GM18907 (cell line): ENCODE results near the gene CSTPP1.
"Not testable (repeated sequence)": the region's sequence is repeated elsewhere in the genome, so short reads cannot be mapped to it uniquely, and the experiment has no call there.

Source experiments
- ATAC-seq: cut with Tn5 transposase; IDR thresholded peaks from one replicate; pipeline ENCODE4 v1.9.1; 2021; ENCODE audit warnings: mild to moderate bottlenecking, moderate library complexity; ENCODE audit not compliant: unreplicated experiment

CSTPP1 gene

DNA sequence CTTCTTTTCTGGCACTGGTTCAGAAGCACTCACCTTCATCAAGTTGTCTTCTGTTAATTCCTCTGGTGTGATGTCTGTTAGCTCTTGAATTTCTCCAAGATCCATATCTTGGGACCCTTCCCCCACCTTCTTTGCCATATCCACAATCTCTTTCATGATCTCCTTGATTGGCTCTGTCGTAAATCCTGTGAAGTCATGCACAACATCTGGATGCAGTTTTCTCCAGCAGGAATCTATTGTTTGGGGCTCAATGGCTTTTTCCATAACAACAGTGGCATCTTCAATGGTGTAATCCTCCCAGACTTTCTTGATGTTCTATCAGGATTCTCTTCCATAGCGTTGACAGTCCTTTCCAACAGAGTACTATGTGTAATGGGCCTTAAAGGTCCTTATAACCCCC lies 96.9 kb downstream of the CSTPP1 start:
- ATAC-seq = no peak

DNA sequence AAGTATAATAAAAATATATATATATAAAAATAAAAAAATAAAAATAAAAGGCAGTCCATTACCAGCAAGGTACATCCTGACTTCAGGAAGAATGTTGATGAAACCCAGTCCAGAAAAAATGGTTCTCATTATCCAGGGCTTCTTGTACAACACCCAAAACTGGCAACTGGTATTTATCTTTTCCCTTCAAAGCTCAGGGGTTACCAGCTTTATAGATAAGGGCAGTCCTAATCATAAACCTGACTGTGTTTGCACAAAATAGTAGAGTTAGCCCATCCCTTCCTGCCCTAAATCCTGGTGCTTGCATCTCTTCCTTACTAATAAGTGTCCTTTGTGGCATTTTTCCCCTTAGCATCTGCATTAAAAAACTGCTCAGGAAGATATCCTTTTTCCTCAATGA lies 97.5 kb downstream of the CSTPP1 start:
- ATAC-seq = no peak

DNA sequence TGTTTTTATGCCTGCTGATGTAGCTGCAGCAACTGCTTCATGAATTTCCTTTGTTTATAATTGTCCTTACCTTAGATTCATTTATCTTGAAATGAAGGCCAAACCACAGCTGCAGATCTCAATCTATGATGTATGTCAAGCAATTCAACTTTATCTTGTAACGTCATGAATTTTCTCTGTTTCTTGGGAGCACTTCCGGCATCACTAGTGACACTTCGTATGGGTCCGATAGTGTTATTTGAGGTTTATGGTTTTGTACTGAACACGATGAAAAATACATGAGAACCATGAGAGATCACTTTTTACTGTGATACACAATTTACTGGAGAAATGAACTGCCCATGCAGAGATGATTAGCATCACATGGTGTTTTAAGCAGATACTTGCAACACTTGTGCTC lies 98.5 kb downstream of the CSTPP1 start:
- no peak for ATAC-seq

DNA sequence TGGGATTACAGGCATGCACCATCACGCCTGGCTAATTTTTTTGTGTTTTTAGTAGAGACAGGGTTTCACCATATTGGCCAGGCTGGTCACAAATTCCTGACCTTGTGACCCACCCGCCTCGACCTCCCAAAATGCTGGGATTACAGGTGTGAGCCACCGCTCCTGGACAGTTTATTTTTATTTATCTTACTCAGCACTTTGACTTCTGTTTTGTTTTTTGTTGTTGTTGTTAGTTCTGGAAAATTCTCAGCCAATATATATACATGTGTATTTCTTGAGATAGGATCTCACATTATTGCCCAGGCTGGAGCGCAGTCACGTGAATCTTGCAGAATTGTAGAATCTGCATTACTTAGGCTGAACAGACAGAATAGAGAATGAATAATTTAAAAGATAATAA lies 107.6 kb downstream of the CSTPP1 start:
- no peak for ATAC-seq

DNA sequence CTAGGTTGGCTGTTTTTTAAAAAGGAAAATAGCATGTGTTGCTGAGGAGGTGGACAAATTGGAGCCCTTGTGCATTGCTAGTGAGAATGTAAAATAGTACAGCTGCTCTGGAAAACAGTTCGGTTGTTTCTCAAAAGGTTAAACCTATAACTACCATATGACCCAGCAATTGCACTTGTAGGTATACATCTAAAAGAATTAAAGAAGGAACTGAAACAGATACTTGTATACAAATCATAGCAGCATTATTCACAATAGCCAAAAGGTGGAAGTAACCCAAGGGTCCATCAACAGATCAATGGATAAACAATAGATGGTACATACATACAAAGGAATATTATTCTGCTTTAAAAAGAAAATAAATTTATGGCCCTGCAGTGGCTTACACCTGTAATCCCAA lies 111.4 kb downstream of the CSTPP1 start:
- no peak for ATAC-seq

DNA sequence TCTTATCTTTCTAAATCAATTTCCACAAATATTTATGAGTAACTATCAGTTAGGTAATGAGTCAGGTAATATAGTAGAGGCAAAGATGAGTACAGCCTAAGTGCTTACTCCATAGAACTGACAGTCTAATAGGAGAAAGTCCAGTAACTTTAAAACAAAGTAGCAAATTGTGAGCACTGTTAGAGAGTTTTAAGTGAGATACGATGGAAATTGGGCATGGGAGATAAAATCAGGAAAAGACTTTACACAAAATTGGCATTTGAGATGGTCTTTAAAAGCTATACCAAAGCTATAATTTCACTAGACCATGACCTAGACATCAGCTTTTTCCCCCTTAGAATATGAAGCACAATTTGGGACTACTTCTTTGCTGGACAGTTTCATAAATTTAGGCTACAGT lies 113.7 kb downstream of the CSTPP1 start:
- ATAC-seq = no peak

DNA sequence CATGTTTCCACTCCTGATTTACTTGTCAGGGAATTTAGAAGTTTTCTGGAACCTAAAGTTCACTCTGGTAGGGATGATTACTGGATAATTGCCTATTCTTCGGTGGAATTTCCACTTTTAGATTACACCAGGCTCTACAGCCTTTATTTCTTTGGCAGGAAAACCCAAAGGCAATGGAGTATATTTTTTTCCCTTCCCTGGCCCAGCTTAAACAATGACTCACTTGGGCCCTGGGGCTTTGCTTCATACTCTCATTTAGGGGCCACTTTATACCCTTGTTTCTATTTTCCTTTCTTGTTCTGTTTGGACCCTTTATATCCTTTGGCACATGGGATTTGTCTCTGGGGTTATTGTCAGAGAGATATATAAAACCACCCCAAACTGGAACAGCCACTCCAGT lies 114.7 kb downstream of the CSTPP1 start:
- ATAC-seq = no peak

DNA sequence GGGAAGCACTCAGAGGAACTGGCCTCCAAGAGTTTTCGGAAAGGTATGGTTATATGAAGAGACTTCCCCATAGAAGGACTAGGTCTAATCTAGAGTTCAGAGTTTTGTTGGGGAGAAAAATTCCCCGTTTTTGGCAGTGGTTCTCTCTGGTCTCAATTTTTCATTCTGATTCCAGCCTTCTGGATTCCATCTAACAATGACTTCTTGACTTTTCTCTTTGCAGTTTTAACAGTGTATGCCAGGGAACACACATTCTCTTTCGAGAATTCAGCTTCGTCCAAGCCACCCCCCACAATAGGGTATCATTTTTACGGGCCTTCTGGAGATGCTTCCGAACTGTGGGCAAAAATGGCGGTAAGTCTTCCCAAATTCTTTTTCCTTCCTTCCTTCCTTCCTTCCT lies 115.6 kb downstream of the CSTPP1 start:
- no peak for ATAC-seq

DNA sequence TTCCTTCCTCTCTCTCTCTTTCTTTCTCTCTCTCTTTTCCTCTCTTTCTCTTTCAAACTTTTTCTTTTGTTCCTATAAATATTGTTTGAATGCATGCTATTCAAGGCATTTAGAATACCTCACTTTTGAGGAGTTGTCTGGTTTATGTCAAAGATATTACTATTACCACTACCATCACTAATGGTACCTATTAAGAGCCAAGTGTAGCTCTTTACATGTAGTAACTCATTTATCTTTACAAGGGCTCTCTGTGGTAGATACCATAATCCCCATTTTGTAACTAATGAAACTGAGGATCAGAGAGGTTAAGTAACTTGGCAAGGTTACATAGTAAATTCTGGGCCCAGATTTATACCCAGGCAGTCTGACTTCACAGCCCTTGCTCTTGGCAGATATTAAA lies 116.0 kb downstream of the CSTPP1 start:
- no peak for ATAC-seq

DNA sequence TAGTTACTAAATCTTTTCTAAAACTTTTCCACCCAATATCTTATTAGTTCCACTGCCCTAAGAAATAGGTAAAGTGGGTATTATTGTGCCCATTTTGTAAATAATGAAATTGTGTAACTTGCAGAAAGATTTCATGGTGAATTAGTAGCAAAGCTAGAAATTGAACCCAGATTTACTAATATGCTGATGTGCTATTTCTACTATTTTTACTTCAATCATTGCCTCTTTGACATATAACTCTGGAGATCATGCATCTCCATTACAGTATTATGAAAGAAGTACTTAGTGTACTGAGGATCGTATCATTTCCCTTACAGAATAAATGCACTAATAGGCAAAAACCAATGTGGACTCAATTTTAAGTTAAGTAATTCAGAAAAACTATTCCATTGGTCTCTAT lies 119.0 kb downstream of the CSTPP1 start:
- no peak for ATAC-seq

DNA sequence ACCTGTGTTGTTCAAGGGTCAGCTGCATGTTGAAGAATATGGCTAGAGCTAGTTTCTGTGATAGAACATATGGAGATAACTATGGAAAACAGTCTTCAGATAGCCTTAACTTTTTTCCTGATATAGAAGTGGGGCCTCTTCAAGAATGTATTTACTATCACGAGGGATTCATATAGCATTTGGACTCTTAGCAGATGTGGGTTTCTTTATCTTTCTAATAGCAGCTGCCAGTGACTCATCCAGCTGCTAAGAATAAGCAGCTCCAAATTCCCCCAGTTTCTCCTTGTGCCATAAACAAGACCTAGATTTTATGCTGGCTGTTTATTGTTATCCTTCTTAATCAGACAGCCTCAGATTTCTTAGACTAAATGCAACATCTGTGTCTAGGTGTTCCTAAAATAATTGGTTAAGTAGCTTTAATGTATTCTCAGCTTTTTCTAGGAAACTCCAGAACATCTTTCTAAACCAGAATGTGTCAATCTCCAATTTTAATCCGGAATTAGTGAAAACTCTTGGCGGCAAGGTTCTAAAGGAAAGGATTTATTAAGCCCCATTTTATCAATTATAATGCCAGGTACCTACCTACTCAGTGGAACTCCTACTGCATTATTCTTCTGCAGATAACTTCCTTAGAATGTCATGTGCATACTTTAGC lies 119.8 kb downstream of the CSTPP1 start:
- no peak for ATAC-seq

DNA sequence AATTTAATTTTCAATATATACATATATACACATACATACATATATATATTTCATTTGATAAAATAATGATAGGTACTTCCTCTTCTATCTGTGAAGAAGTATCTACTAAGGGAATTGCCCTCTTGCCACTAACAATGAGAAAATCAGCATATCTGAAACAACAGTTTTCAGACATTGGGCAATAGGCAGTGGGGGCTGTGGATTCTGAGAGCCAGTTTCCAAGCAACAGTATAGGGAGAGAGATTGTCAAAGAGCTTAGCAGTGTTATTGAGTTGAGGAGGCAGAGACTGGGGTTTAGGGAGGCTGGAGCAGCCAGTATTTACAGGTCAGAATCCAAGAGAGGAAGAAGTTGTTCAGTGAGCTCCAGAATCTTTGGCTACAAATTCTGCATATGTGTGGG lies 120.8 kb downstream of the CSTPP1 start:
- no peak for ATAC-seq

DNA sequence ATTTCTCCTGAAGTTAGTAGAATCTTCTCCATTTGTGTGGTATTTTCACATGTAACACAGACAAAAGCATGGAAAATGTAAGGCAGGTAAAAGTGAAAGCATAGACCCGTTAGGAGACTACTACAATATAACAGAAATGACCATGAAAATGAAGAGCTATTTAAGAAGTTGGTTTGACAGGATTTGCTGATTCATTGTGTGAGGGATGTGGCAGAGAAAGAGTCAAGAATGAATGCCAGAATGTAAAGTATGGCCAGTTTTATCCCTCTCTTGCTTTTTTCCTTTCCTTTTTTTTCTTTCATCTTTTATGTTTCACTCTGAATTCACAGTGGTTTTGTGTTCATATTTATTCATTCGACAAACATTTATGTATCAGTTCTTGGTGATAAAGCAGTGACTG lies 124.2 kb downstream of the CSTPP1 start:
- ATAC-seq = no peak

DNA sequence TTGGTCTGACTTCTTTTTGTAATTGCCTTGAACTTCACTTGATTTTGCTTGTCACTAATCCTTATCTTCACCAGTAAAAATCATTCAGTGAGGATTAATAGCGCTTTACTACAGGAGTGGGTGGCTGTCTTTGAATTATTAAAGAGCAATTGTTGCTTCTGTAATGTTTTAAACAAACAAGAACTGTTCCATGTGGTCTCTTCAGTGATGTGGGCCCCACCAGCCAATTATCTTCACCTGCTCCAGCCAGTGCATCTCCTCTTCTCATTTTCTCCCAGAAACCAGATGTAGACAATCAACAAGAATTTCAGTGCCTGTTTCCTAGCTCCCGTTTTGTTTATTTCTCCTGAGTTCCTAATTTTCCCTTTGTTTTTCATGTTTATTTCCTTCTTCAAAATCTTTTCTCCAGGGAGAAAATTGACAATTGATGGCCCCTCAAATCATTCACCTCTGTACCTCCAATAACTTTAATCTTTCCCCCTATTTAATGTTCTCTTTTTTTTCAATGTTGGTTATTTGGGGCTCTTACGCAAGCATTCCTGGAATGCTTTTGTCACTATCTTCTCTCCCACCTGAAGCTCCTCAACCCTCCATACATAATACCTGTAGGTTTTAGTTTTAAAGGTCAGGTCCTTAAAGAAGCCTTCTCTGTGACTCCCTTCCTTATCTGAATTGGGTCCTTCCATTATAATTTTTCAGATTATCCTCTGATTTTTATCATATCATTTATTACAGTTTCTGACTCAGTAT lies 125.0 kb downstream of the CSTPP1 start:
- no peak for ATAC-seq

DNA sequence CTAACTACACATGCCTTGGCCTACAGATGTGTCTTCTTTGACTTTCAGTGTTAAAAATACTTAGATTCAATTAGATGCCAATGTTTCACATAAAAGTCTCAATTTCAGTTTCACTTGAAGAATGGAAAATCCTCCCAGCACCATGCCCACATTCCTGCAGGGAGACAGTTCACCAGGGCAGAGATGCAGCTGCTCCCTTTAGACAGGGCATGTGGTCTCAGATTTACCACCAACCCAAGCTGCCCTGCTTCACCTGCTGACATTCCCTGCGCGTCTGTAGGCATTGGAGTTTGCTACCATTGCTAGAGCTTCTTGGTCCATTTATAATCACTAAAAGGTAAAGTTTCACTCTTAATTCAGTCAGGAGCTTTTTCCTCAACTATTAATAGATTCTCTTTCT lies 126.2 kb downstream of the CSTPP1 start:
- ATAC-seq = no peak

DNA sequence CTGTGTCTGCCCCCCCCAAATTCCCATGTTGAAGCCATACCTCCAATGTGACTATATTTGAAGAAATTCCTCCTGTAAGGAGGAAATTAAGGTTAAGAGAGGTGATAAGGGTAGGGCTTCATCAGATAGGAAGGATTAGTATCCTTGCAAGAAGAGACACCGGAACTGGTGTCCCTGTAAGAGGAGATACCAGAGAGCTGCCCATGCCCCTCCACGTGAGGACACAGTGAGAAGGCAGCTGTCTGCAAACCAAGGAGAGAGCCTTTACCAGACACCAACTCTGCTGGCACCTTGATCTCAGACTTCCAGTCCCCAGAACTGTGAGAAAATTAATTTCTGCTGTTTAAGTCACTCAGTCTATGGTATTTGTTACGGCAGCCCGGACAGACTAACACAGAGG lies 130.8 kb downstream of the CSTPP1 start:
- ATAC-seq = no peak

DNA sequence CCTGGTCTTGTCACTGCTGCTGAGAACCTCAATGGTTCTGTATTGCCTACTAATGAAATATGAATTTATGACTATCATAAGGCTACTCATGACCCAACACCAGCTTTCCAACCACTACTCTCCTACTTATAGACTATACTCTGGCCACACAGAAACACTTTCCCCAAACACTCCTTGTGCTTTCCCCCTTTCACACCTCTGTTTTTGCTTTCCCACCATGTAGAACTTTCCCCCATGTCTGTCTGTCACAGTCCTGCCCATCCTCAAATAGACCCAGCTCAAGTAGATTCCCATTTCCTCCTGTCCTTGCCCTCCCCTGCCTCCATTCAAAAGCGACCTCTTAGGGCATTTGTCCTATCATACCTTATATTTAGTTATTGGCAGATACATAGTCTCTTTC lies 134.2 kb downstream of the CSTPP1 start:
- ATAC-seq = no peak

DNA sequence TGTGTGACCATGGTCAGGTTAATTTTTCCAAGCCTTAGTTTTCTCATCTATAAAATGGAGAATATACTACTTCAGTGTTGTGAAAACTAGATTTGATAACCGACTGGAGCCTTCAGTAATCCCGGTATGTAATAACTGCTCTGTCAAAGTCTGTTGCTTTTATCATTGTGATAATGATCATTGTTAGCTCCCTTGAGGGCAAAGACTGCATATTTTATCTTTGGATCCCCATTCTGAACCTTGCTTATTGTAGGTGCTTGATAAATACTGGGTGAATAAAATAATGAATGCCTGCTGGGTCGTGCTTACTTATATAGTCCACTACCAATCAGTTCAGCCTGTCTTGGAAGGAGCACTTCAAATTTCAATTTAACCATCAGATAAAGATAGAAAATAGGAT lies 134.8 kb downstream of the CSTPP1 start:
- ATAC-seq = no peak

DNA sequence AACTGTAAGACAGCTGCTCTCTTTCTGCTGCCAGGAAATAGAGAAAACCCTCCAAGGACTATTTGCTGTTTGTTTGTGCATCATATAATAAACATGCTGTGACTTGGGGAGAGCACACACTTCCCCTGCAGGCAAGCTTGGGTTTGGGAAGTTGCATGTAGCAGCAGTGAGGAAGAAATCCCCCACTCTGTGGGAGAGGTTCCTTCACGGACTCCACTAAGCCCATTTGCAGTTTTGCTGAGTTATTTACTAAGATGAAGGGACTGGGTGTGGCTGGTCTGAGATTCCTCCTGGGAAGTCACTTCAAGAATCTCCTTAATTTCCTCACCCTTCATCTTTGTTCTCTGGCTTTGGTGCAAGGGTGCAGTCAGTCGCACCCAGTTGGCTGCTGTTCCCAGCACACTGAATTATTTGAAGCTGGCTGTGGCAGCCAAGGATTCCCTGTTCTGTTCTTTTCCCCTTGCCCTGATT lies 135.3 kb downstream of the CSTPP1 start:
- ATAC-seq = no peak

DNA sequence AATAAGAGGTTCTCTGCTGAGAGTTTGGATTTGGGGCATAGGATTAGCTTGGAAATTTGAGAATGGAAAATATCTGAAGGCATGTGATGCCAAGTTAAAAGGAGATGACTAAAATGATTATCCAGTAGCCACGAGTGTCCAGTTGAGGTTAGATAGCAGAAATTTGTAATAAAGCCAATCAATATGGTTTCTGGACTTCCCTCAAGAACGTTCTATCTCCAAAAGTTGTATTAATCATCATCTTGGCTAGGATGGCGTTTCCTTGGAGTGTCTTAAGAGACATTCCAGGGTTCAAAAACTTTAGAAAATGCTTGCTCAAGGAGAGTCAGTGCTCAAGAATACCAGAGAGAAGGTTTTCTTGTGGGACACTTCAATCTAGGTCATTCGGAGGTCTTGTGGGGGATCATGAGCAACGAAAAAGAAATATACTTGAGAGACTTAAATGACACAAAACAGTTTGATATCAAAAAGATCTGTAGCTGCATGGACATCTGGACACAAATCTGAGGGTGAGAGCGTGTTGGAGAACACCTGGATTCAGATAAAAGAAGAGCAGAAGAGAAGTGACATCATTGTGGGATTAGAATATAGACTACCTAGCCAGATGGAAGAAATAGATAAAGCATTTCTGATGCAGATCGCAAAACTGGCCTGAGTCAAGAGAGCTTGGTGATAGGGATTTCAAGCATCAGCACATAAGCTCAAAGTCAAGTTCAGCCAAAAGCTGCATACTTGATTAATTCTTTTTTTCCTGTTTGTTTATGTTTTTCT lies 142.4 kb downstream of the CSTPP1 start:
- ATAC-seq = no peak

DNA sequence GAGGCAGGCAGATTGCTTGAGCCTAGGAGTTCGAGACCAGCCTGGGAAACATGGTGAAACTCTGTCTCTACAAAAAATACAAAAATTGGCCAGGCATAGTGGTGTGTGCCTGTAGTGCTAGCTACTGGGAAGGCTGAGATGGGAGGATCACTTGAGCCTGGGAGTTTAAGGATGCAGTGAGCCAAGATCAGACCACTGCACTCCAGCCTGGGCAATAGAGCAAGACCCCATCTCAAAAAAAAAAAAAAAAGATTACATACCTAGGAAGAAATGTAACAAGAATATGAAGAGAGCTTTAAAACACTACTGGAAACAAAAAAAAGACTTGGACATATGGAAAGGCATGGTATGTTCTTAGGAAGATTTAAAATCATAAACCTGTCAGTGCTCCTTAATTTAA lies 144.2 kb downstream of the CSTPP1 start:
- ATAC-seq = not testable (repeated sequence)

DNA sequence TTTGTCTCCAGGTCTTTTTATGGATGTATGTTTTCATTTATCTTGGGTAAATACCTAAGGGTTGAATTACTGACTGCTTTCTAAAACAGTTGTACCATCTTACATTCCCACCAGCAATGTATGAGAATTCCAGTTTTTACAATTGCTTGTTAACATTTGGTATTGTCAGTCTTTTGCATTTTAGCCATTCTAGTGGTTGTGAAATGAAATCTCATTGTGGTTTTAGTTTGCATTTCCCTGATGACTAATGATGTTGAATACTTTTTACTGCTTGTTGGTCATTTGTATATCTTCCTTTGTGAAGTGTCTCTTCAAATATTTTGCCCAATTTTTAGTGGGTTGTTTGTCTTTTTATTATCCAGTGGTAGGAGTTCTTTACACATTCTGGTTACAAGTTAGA lies 147.4 kb downstream of the CSTPP1 start:
- no peak for ATAC-seq
